HEK293 (cell line): ENCODE results near the gene ERI3.
A peak's percentile ranks its signal among the peaks of the same experiment; 100 is the strongest.

Experiments
- BCL11B ChIP-seq: fragments of 450-650 bp; formaldehyde crosslinking; IDR thresholded peaks from 2 replicates; pipeline ENCODE4 v1.5.1; 2016; ENCODE audit warnings: low read depth, missing biosample characterization, missing genetic modification characterization
- FEZF1 ChIP-seq: fragments of 450-650 bp; formaldehyde crosslinking; IDR thresholded peaks from 2 replicates; pipeline ENCODE4 v1.5.1; 2016; ENCODE audit warnings: missing biosample characterization, missing genetic modification characterization
- GFI1B ChIP-seq: fragments of 450-650 bp; formaldehyde crosslinking; IDR thresholded peaks from 2 replicates; pipeline ENCODE4 v1.5.1; 2016; ENCODE audit warnings: missing biosample characterization, missing genetic modification characterization
- HOXA7 ChIP-seq: sonication (generic); formaldehyde crosslinking; IDR thresholded peaks from 2 replicates; pipeline ENCODE4 v1.8.1; 2022; ENCODE audit warnings: missing genetic modification reagents, borderline replicate concordance
- MYNN ChIP-seq: fragments of 450-650 bp; formaldehyde crosslinking; IDR thresholded peaks from 2 replicates; pipeline ENCODE4 v1.5.1; 2016; ENCODE audit warnings: missing biosample characterization, missing genetic modification characterization, borderline replicate concordance
- OSR2 ChIP-seq: fragments of 450-650 bp; formaldehyde crosslinking; IDR thresholded peaks from 2 replicates; pipeline ENCODE4 v1.5.1; 2016; ENCODE audit warnings: missing biosample characterization, missing genetic modification characterization
- RBAK ChIP-seq: fragments of 450-650 bp; formaldehyde crosslinking; IDR thresholded peaks from 2 replicates; pipeline ENCODE4 v1.5.1; 2016; ENCODE audit warnings: missing biosample characterization, missing genetic modification characterization
- SP3 ChIP-seq: fragments of 450-650 bp; formaldehyde crosslinking; IDR thresholded peaks from 2 replicates; pipeline ENCODE4 v1.5.1; 2016; ENCODE audit warnings: missing biosample characterization, missing genetic modification characterization
- YY1 ChIP-seq: fragments of 450-650 bp; formaldehyde crosslinking; IDR thresholded peaks from 2 replicates; pipeline ENCODE4 v1.5.1; 2018; ENCODE audit warnings: missing biosample characterization, missing genetic modification characterization
- ZBTB48 ChIP-seq: fragments of 450-650 bp; formaldehyde crosslinking; IDR thresholded peaks from 2 replicates; pipeline ENCODE4 v1.5.1; 2016; ENCODE audit warnings: missing biosample characterization, missing genetic modification characterization
- ZNF10 ChIP-seq: fragments of 450-650 bp; formaldehyde crosslinking; IDR thresholded peaks from 2 replicates; pipeline ENCODE4 v1.5.1; 2017; ENCODE audit warnings: missing biosample characterization, missing genetic modification characterization
- ZNF112 ChIP-seq: fragments of 450-650 bp; formaldehyde crosslinking; IDR thresholded peaks from 2 replicates; pipeline ENCODE4 v1.5.0; 2017; ENCODE audit warnings: missing biosample characterization, missing genetic modification characterization
- ZNF146 ChIP-seq: fragments of 450-650 bp; formaldehyde crosslinking; IDR thresholded peaks from 2 replicates; pipeline ENCODE4 v1.5.1; 2016; ENCODE audit warnings: missing biosample characterization, missing genetic modification characterization
- ZNF157 ChIP-seq: fragments of 450-650 bp; formaldehyde crosslinking; IDR thresholded peaks from 2 replicates; pipeline ENCODE4 v1.5.1; 2016; ENCODE audit warnings: missing biosample characterization, missing genetic modification characterization
- ZNF175 ChIP-seq: fragments of 450-650 bp; formaldehyde crosslinking; IDR thresholded peaks from 2 replicates; pipeline ENCODE4 v1.5.1; 2016; ENCODE audit warnings: missing biosample characterization, missing genetic modification characterization
- ZNF211 ChIP-seq: fragments of 450-650 bp; formaldehyde crosslinking; IDR thresholded peaks from 2 replicates; pipeline ENCODE4 v1.5.1; 2016; ENCODE audit warnings: low read depth, missing biosample characterization, missing genetic modification characterization
- ZNF239 ChIP-seq: fragments of 450-650 bp; formaldehyde crosslinking; IDR thresholded peaks from 2 replicates; pipeline ENCODE4 v1.5.1; 2016; ENCODE audit warnings: missing biosample characterization, missing genetic modification characterization
- ZNF248 ChIP-seq: fragments of 450-650 bp; formaldehyde crosslinking; IDR thresholded peaks from 2 replicates; pipeline ENCODE4 v1.5.1; 2017; ENCODE audit warnings: missing biosample characterization, missing genetic modification characterization
- ZNF266 ChIP-seq: fragments of 450-650 bp; formaldehyde crosslinking; IDR thresholded peaks from 2 replicates; pipeline ENCODE4 v1.5.1; 2016; ENCODE audit warnings: missing biosample characterization, missing genetic modification characterization, low read depth
- ZNF366 ChIP-seq: fragments of 450-650 bp; formaldehyde crosslinking; conservative IDR thresholded peaks from 2 replicates; pipeline ENCODE4 v1.5.1; 2016; ENCODE audit warnings: missing biosample characterization, missing genetic modification characterization
- ZNF394 ChIP-seq: fragments of 450-650 bp; formaldehyde crosslinking; IDR thresholded peaks from 2 replicates; pipeline ENCODE4 v1.5.1; 2016; ENCODE audit warnings: missing biosample characterization, missing genetic modification characterization, mild to moderate bottlenecking, moderate library complexity, borderline replicate concordance
- ZNF398 ChIP-seq: fragments of 450-650 bp; formaldehyde crosslinking; IDR thresholded peaks from 2 replicates; pipeline ENCODE4 v1.5.1; 2017; ENCODE audit warnings: missing biosample characterization, missing genetic modification characterization
- ZNF521 ChIP-seq: fragments of 450-650 bp; formaldehyde crosslinking; IDR thresholded peaks from 2 replicates; pipeline ENCODE4 v1.5.1; 2017; ENCODE audit warnings: missing biosample characterization, mild to moderate bottlenecking, missing genetic modification characterization
- ZNF580 ChIP-seq: fragments of 450-650 bp; formaldehyde crosslinking; IDR thresholded peaks from 2 replicates; pipeline ENCODE4 v1.5.1; 2016; ENCODE audit warnings: missing biosample characterization, missing genetic modification characterization
- ZNF658 ChIP-seq: fragments of 450-650 bp; formaldehyde crosslinking; IDR thresholded peaks from 2 replicates; pipeline ENCODE4; 2016; ENCODE audit warnings: missing biosample characterization, missing genetic modification characterization
- ZNF670 ChIP-seq: fragments of 450-650 bp; formaldehyde crosslinking; IDR thresholded peaks from 2 replicates; pipeline ENCODE4 v1.5.1; 2016; ENCODE audit warnings: missing biosample characterization, missing genetic modification characterization, low read depth
- ZNF785 ChIP-seq: fragments of 450-650 bp; formaldehyde crosslinking; IDR thresholded peaks from 2 replicates; pipeline ENCODE4 v1.5.1; 2016; ENCODE audit warnings: missing biosample characterization, missing genetic modification characterization
- ZNF837 ChIP-seq: fragments of 450-650 bp; formaldehyde crosslinking; IDR thresholded peaks from 2 replicates; pipeline ENCODE4 v1.5.1; 2016; ENCODE audit warnings: missing biosample characterization, missing genetic modification characterization
- ZSCAN30 ChIP-seq: fragments of 450-650 bp; IDR thresholded peaks from 2 replicates; pipeline ENCODE4 v1.5.1; 2018; ENCODE audit warnings: missing biosample characterization, mild to moderate bottlenecking, missing genetic modification characterization, moderate library complexity
- ZXDB ChIP-seq: fragments of 450-650 bp; formaldehyde crosslinking; IDR thresholded peaks from 2 replicates; pipeline ENCODE4 v1.5.1; 2016; ENCODE audit warnings: missing biosample characterization, missing genetic modification characterization
- TF ChIP-seq, protein P1 (sequence below): fragments of 450-650 bp; formaldehyde crosslinking; IDR thresholded peaks from 2 replicates; pipeline ENCODE4 v1.5.1; 2016; ENCODE audit warnings: missing biosample characterization, missing genetic modification characterization
- TF ChIP-seq, protein P2 (sequence below): fragments of 450-650 bp; formaldehyde crosslinking; conservative IDR thresholded peaks from 2 replicates; pipeline ENCODE4 v1.5.1; 2016; ENCODE audit warnings: low read depth, missing biosample characterization, missing genetic modification characterization
- TF ChIP-seq, protein P3 (sequence below): fragments of 450-650 bp; formaldehyde crosslinking; IDR thresholded peaks from 2 replicates; pipeline ENCODE4 v1.5.1; 2017; ENCODE audit warnings: missing biosample characterization, mild to moderate bottlenecking, missing genetic modification characterization, moderate library complexity

ERI3 gene

DNA sequence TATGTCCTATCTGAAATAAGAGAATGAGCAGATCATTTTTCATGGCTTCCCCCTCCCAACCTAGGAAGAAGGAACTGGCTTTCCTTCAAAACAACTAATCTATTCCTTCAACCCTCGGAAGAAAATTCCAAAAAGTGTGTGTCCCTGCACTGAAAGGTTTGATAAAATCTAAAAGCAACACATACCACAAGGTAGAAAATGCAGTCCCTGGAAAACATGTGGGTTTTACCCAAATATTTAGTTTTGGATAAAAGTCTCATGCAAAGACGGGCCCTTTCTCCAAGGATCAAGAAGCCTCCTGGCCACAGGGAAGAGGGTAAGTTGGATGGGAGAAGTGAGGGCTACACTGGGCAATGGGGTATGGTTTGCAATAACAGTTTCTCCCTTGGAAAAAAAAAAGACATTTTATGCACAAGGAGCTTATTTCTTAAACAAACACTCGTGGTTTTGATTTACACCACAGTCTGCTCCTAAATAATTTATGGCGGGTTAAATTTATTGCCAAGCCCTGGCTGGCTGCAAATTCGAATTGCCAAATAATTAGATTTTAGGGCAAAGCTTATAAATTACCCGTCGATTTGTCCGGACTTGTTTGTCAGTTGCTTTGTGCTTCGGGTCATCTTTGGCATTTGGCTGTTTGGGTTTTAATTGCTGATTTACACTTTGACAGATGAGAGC, 28.9 kb downstream of the ERI3 start (continued):
- peak; percentile 41; the same call in 1 of the 2 replicates for TF ChIP-seq ZNF580 (tag by site-specific recombination)
- no peak for TF ChIP-seq ZNF521 (tag by site-specific recombination)
- TF ChIP-seq ZNF658: no peak
- no peak for TF ChIP-seq SP3
- peak; percentile 74 for TF ChIP-seq GFI1B (tag by site-specific recombination)
- TF ChIP-seq RBAK: no peak
- TF ChIP-seq ZNF785 (tag by site-specific recombination): no peak
- TF ChIP-seq BCL11B (tag by site-specific recombination): no peak
- peak; percentile 74 for TF ChIP-seq OSR2
- no peak for TF ChIP-seq ZNF248 (tag by site-specific recombination)
- TF ChIP-seq ZNF670 (tag by site-specific recombination): no peak
- TF ChIP-seq ZNF266 (tag by site-specific recombination): no peak
- no peak for TF ChIP-seq ZNF211 (tag by site-specific recombination)
- TF ChIP-seq ZNF398 (tag by site-specific recombination): no peak
- peak; percentile 94 for TF ChIP-seq FEZF1 (tag by site-specific recombination)
- TF ChIP-seq, protein P1, sequence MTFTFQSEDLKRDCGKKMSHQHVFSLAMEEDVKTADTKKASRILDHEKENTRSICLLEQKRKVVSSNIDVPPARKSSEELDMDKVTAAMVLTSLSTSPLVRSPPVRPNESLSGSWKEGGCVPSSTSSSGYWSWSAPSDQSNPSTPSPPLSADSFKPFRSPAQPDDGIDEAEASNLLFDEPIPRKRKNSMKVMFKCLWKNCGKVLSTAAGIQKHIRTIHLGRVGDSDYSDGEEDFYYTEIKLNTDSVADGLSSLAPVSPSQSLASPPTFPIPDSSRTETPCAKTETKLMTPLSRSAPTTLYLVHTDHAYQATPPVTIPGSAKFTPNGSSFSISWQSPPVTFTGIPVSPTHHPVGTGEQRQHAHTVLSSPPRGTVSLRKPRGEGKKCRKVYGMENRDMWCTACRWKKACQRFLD (tag by site-specific recombination): no peak
- TF ChIP-seq, protein P2, sequence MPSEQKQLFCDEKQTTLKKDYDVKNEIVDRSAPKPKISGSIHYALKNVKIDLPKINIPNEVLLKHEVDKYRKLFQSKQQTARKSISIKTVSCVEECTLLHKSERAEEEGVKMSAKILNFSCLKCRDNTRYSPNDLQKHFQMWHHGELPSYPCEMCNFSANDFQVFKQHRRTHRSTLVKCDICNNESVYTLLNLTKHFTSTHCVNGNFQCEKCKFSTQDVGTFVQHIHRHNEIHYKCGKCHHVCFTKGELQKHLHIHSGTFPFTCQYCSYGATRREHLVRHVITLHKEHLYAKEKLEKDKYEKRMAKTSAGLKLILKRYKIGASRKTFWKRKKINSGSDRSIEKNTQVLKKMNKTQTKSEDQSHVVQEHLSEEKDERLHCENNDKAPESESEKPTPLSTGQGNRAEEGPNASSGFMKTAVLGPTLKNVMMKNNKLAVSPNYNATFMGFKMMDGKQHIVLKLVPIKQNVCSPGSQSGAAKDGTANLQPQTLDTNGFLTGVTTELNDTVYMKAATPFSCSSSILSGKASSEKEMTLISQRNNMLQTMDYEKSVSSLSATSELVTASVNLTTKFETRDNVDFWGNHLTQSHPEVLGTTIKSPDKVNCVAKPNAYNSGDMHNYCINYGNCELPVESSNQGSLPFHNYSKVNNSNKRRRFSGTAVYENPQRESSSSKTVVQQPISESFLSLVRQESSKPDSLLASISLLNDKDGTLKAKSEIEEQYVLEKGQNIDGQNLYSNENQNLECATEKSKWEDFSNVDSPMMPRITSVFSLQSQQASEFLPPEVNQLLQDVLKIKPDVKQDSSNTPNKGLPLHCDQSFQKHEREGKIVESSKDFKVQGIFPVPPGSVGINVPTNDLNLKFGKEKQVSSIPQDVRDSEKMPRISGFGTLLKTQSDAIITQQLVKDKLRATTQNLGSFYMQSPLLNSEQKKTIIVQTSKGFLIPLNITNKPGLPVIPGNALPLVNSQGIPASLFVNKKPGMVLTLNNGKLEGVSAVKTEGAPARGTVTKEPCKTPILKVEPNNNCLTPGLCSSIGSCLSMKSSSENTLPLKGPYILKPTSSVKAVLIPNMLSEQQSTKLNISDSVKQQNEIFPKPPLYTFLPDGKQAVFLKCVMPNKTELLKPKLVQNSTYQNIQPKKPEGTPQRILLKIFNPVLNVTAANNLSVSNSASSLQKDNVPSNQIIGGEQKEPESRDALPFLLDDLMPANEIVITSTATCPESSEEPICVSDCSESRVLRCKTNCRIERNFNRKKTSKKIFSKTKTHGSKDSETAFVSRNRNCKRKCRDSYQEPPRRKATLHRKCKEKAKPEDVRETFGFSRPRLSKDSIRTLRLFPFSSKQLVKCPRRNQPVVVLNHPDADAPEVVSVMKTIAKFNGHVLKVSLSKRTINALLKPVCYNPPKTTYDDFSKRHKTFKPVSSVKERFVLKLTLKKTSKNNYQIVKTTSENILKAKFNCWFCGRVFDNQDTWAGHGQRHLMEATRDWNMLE (tag by site-specific recombination): 0 out of 2 replicates have a peak, but pooled peaks have one; percentile 16
- no peak; the same call in 1 of the 2 replicates for TF ChIP-seq YY1
- no peak for TF ChIP-seq ZNF157
- TF ChIP-seq ZNF394 (tag by site-specific recombination): 0 out of 2 replicates have a peak, but pooled peaks have one; percentile 14
- TF ChIP-seq ZNF10 (tag by site-specific recombination): no peak
- TF ChIP-seq ZNF239: no peak
- TF ChIP-seq ZSCAN30 (tag by site-specific recombination): no peak
- TF ChIP-seq, protein P3, sequence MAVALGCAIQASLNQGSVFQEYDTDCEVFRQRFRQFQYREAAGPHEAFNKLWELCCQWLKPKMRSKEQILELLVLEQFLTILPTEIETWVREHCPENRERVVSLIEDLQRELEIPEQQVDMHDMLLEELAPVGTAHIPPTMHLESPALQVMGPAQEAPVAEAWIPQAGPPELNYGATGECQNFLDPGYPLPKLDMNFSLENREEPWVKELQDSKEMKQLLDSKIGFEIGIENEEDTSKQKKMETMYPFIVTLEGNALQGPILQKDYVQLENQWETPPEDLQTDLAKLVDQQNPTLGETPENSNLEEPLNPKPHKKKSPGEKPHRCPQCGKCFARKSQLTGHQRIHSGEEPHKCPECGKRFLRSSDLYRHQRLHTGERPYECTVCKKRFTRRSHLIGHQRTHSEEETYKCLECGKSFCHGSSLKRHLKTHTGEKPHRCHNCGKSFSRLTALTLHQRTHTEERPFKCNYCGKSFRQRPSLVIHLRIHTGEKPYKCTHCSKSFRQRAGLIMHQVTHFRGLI (tag by site-specific recombination): no peak
- TF ChIP-seq HOXA7 (CRISPR knock-in tag): no peak
- no peak for TF ChIP-seq ZNF146 (tag by site-specific recombination)
- peak; percentile 68 for TF ChIP-seq ZNF366 (tag by site-specific recombination)
- no peak for TF ChIP-seq ZNF112
- TF ChIP-seq ZNF175 (tag by site-specific recombination): no peak
- no peak for TF ChIP-seq ZNF837 (tag by site-specific recombination)
- no peak for TF ChIP-seq MYNN (tag by site-specific recombination)
- peak; percentile 77 for TF ChIP-seq ZXDB (tag by site-specific recombination)
- no peak for TF ChIP-seq ZBTB48
